Lower lobe of right lung (tissue), 2 donors: ENCODE data around the gene PTPN5. TPM values are rescaled to one million over a fixed set of nuclear protein-coding genes. Genes with fewer than 3 reads are reported as not detected.

Experiments
- ATAC-seq, 2 donors: fragments of 200-7000 bp; cut with Tn5 transposase; one replicate each; pipeline ENCODE4 v1.9.1; 2020 to 2022; ENCODE audit warnings: mild to moderate bottlenecking in 2 of 2, moderate library complexity in 2 of 2
- DNase-seq: peaks from one replicate; pipeline ENCODE4 v3.0.0-alpha.2; 2020
- H3K27ac ChIP-seq: fragments of 200-600 bp; one replicate; pipeline ENCODE4 v1.8.0; 2022
- H3K27me3 ChIP-seq: fragments of 200-600 bp; one replicate; pipeline ENCODE4 v1.8.0; 2022; ENCODE audit warnings: low read depth
- H3K36me3 ChIP-seq: fragments of 200-600 bp; one replicate; pipeline ENCODE4 v1.8.0; 2022; ENCODE audit warnings: mild to moderate bottlenecking
- H3K4me1 ChIP-seq: fragments of 200-600 bp; one replicate; pipeline ENCODE4 v1.8.0; 2022
- H3K4me3 ChIP-seq: fragments of 200-600 bp; one replicate; pipeline ENCODE4 v1.8.0; 2022; ENCODE audit warnings: mild to moderate bottlenecking
- H3K9me3 ChIP-seq: fragments of 200-600 bp; one replicate; pipeline ENCODE4 v1.8.0; 2022
- intact Hi-C: fragments of 100-400 bp; cut with DNase I; formaldehyde crosslinking; loops from one replicate; pipeline ENCODE4 v1.11.0; 2022
- total RNA-seq: library from RNA; stranded (reverse); fragmentation: NEBNext Ultra II Directional; extraction: Animal tissue kit (Norgen Biotek cat#: 25700); gene quantifications from one replicate; pipeline ENCODE4 v1.2.1, GENCODE V29; 2021
- TF ChIP-seq, protein P1 (sequence below): fragments of 200-600 bp; IDR thresholded peaks from one replicate; pipeline ENCODE4 v1.8.0; 2022; ENCODE audit warnings: antibody characterized with exemption, mild to moderate bottlenecking
- donor health status: DM: no; HTN: yes; CAD: no; lungs with severe emphysema.

Gene PTPN5
- total RNA-seq, 1 donor from 2014 or later = 0.80 TPM

DNA sequence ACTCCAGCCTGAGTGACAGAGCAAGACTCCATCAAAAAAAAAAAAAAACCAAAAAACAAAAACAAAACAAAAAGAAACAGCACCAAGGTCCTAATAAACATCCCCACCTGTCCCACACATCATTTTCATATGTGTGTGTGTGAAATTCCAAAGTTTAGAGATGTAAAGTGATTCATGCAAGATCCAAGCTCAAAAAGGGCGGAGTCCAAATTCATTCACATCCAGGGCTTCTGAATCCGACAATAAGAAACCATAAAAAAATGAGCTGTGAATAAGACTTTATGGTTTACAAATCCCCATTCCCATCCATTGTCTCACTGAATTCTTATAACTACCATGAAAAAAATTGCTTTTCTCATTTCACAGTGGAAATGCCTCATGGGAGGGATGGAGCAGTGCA is 34.7 kb downstream of the PTPN5 start:
- Histone ChIP-seq H3K4me1 (no peaks in the 10 kb centered on the region), H3K4me3 (no peak overlapping the region), H3K36me3 (no peaks in the 10 kb centered on the region), H3K27ac (no peak overlapping the region), H3K27me3 (no peaks in the 10 kb centered on the region), H3K9me3 (no peaks in the 10 kb centered on the region)
- intact Hi-C loops = no loop called here
- ATAC-seq = no peak
- TF ChIP-seq, protein P1, sequence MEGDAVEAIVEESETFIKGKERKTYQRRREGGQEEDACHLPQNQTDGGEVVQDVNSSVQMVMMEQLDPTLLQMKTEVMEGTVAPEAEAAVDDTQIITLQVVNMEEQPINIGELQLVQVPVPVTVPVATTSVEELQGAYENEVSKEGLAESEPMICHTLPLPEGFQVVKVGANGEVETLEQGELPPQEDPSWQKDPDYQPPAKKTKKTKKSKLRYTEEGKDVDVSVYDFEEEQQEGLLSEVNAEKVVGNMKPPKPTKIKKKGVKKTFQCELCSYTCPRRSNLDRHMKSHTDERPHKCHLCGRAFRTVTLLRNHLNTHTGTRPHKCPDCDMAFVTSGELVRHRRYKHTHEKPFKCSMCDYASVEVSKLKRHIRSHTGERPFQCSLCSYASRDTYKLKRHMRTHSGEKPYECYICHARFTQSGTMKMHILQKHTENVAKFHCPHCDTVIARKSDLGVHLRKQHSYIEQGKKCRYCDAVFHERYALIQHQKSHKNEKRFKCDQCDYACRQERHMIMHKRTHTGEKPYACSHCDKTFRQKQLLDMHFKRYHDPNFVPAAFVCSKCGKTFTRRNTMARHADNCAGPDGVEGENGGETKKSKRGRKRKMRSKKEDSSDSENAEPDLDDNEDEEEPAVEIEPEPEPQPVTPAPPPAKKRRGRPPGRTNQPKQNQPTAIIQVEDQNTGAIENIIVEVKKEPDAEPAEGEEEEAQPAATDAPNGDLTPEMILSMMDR = no peak
- no peak for DNase-seq

DNA sequence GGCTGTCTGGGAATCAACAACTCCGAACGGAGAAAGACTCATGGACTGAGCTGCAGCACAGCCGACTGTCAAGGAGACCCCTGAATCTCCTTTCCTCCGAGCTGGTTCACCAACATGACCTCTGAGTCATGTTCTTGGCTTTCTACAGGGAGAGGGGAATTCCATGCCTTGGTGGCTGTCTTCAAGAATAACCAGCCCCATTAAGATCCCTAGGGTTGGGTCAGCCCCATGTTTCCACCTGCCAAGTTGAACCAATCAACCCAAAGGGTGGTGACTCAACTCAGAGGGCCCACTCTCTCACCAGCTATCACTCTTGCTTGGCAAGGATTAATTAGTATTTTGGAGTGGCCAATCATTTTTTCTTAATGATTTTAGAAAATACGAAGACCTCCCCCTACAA is 37.3 kb downstream of the PTPN5 start:
- Histone ChIP-seq H3K36me3 (no peaks in the 10 kb centered on the region), H3K27me3 (no peaks in the 10 kb centered on the region), H3K9me3 (no peaks in the 10 kb centered on the region), H3K4me3 (no peak overlapping the region), H3K27ac (no peak overlapping the region), H3K4me1 (no peaks in the 10 kb centered on the region)
- intact Hi-C loops = no loop called here
- DNase-seq = no peak
- TF ChIP-seq, protein P1 = no peak
- ATAC-seq = no peak

GRCh38 chr11:18752502-18752901 is 39.1 kb downstream of the PTPN5 start:
- DNase-seq = no peak
- no peaks in the 10 kb centered on the region for H3K27me3 ChIP-seq
- intact Hi-C loops = no loop called here

GRCh38 chr11:18750944-18751343 is 40.7 kb downstream of the PTPN5 start:
- no peaks in the 10 kb centered on the region for H3K9me3 ChIP-seq
- H3K27me3 ChIP-seq = no peaks in the 10 kb centered on the region
- DNase-seq = no peak
- H3K27ac ChIP-seq = no peak overlapping the region
- no peak overlapping the region for H3K4me3 ChIP-seq
- no peaks in the 10 kb centered on the region for H3K4me1 ChIP-seq
- no peak for ATAC-seq
- TF ChIP-seq, protein P1 = no peak
- H3K36me3 ChIP-seq = no peaks in the 10 kb centered on the region
- intact Hi-C loops = no loop called here

More at GRCh38 chr11:18752502-18752901, 39.1 kb downstream of the PTPN5 start:
- TF ChIP-seq, protein P1 = no peak
- Histone ChIP-seq H3K27ac (no peak overlapping the region), H3K9me3 (no peaks in the 10 kb centered on the region), H3K36me3 (no peaks in the 10 kb centered on the region), H3K4me1 (no peaks in the 10 kb centered on the region), H3K4me3 (no peak overlapping the region)
- no peak for ATAC-seq

DNA sequence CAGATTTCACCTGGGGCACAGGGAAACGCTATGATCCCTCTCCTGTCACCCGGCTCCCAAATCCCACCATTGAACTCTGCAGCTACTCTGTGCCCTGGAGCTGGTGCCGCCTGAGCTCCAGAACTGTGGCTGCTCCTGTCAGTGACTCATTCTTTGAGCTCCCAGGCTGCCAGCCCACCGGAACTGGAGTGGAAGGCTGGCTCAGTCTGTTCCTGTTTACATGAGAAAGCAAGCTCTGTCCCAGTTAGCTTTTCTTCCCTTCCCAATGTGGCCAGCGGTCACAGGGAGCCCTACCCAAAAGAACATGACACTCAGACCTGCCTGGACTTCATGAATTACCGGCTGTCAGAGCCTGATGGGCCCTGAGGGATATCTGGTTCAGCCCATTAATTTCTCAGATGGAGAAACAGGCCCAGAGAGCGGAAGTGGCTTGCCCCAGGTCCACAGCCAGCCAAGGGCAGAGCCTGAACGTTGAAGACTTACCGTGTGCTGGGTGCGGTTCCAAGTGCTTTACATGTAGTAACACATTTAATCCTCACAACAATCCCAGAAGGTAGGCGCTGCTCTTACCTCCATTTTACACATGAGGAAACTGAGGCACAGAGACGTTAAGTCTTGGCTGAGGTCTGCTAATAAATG is 41.8 kb downstream of the PTPN5 start:
- Histone ChIP-seq H3K27ac (no peak overlapping the region), H3K4me1 (no peaks in the 10 kb centered on the region), H3K36me3 (no peaks in the 10 kb centered on the region), H3K9me3 (no peaks in the 10 kb centered on the region), H3K4me3 (no peak overlapping the region), H3K27me3 (no peaks in the 10 kb centered on the region)
- ATAC-seq = peak in 1 of 2 donors; percentile 36
- DNase-seq = no peak
- TF ChIP-seq, protein P1 = no peak
- intact Hi-C loops = no loop called here
